HG03342 (cell line): Measurements from ENCODE around the gene MRPL55.

Source experiments
- ATAC-seq: cut with Tn5 transposase; IDR thresholded peaks from one replicate; pipeline ENCODE4 v1.9.1; 2021; ENCODE audit warnings: mild to moderate bottlenecking, moderate library complexity; ENCODE audit not compliant: unreplicated experiment

Gene MRPL55

DNA sequence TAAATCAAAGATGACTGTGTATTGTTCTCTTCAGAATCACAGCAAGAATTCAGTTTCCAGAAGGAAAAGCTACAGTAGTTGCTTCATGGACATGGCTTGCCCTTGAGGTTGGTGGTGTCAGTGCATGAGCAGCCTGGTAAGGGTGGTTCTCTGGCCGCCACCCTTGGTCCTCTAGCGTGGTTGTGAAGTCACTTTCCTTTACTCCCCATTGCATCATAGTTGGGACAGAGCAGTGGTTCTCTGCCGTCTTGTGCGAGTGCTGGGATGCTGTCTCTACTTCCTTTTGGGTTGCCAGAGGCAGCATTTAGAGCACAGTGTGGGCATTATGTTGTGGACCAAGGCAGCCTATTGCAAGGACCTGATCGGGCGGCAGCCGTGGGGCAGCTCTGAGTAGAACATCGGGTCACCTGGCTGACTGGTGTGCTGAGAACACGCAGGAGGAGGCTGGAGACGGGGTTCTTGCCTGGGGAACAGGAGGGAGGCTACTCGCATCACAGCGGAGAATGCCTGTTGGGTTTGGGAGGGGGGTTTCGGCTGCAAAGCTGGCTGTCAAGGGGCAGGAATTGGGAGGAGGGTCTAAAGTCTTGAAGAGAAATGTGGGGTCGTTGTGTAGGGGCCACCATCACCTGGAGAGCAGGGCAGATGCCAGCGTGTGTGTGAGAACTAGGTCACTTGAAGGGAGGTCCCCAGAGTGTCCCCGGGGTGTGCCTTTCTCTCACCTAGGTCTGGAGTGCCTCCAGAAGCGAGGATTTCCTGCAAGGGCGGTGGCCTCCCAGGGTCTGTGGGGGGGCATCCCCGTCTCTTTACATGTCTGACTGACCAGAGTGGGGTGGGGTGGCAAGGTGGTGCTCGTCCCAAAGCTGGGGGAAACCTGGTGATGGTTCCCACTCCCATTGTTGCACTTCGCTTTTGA lies 20.3 kb downstream of the MRPL55 start:
- ATAC-seq = no peak

DNA sequence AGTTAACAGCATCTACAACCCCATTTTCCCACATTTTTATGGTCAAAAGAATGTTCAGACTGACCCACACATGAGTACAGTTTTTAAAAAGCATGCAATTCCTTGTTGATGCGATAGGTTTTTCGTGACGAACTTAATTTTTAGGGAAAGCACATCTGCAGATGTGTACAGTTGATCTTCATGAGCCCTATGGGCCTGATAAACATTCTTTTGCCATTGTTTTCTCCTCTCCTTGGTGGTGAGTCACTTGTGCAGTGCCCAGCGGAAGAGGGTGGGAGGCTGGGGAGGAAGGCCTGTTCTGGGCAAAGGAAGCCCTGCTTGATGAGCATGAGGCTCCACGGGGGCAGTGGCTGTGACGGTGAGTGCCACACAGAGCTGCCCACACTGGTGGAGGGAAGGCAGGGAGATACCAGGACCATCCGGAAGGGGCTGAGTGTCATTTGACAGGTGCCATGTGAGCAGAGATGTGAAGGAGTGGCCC lies 21.3 kb downstream of the MRPL55 start:
- no peak for ATAC-seq

DNA sequence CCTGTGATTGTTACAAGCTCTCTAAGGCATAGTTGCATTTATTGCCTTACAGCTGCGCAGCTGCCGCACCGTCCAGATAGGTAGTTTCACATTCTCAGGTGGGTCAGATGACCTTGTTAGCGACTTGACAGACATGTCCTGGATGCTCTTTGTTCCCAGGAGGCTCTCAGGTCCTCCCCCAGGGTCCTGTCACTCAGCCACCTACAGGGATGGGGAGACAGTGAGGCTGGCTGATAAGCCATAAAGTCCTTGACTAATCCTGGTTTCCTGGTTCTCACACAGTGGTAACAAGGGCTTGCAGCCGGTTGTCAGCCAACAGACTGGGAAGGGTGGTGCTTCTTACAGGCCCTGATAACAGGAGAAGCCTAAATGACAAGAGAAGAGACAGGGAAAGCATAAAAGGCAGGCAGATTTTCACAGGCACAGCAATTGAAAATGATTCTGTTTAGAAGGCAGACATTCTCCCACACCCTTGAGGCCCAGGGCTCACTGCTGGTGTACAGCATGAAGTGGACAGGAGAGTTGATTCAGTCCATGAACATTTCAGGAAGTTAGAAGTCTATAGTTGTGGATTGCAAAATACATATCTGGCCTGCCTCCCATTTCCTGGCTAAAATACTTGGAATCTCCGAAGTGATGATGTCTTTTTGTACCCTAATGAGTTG lies 23.7 kb downstream of the MRPL55 start:
- no peak for ATAC-seq

DNA sequence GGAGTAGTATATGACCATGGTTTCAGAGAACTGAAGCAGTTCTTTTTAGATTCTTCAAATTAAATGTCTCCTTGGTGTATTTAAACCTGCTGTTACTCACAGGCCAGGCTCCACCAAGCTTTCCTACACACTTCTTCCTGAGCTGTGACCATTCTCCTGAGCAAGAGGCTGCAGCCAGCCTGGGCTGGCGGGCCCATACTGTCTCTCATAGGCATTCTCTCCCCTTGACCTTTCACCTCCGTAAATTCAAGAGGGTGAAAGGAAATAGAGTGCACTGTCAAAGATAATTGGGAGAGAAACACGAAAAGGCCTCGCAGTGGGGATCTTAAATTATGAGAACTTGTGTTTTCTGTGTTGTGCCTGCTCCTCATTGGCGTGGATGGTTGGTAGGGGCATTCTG lies 24.3 kb downstream of the MRPL55 start:
- no peak for ATAC-seq

DNA sequence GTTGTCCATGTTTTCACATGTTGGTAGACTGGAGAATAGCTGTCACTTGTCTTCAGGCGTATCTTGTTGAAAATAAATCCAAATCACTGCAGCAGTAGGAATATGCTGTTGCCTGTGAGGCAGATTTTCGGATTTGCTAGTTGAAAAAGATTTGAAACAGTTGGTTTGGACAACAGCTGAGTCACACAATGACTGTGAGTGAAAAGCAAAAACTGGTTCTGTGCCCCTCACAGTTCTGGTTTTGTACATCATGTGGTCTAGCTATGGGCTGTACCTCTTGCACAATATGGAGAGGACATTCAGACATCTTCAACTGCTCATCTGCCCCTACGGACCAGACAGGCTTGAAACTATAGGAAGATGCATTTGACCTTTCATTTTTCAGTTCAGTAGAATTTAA lies 24.8 kb downstream of the MRPL55 start:
- no peak for ATAC-seq

DNA sequence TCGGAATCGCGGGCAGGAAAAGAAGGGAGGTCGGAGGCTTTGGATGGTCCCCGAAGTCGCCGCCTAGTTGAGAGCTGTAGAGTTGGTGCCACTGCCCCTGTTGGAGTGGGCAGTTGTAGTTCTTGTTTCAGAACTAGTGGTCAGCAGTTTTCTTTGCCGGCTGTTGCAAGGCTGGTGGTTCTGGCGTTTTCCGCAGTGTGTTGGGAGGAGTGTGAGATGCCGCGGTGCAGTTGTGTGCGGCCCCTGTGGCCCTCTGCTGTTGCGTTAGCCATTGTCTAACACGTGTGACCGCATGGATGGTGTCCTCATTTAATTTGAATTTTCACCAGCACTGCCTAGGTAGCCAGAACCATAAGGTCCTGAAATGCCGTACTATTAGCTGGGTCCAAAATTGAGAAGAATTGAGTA lies 25.2 kb downstream of the MRPL55 start:
- ATAC-seq = no peak

DNA sequence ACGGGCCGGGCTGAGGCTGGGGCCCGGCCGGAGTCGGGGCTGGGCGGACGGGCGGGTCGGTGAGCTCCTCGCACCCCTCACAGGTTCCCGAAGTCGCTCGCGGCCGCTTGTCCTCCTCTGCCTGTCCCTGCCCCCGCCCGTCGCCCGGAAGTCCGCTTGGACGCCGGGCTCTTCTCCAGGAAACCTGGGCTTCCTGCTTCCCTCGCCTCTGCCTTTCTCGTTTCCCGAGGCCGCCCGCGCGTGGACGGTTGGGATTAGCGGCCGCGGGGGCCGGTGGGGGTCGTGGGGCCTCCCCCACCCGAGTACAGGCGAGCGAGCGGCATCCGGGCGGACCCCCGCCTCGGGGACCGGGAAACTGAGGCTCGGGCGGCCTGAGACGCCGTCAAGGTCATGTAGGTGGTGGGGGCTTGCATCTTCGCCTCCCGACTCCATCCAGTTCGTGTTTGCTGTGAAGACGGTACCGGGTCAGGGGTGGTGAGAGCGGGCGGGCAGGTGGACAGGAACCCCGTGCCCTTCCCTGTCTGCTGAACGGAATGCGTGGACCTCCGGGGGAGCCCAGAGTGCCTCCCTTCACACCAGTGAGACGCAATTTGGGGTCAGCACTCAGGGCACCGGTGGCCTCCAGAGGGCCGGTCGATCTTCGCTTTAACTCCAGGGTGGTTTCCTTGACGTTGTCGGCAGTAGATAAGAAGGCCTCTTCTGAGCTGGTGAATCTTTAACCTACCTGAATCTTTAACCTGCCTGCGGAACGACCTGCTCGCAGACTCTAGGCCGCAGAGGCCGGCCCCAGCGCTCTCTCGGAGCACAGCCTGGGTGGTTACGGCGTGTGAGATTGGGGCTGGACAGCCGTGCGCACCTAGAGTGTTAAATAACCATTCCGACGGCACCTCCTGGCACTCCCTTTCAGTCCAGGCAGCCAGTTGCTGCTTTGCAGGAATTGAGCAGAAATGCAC lies 25.9 kb downstream of the MRPL55 start:
- peak; percentile 18 for ATAC-seq

DNA sequence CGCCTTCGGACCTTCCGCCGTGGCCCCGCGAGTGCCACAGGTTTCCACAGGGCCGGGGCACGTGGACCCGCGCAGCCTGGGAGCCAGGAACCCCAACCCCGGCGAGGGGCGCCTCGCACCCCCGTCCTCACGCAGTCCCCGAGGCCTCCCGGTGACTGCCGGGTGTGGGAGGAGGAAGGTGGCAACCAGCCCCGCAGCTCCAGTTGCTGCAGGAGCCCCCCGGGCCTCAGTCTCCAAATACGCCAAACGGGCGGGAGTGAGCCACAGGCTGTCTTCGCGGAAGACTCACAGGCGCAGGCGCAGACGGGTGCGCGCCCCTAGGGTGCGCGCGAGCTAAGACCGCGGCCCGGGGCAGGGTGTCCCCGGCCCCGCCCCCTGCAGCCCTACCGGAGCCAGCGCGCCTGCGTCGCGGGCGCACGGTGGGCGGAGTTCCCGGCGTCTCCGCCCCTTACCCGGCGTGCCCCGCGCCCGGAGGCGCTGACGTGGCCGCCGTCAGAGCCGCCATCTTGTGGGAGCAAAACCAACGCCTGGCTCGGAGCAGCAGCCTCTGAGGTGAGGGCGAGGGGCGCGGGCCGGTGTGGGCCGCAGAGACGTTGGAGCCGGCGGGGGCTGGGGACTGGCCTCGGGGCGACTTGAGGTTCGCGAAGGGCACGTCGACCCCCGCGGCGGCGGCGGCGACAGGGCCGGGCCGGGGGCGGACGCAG lies 26.7 kb downstream of the MRPL55 start, which contains the start of gene ARF1:
TSS of gene ARF1 (plus strand) at position 495 of the 704 bp plus-strand sequence. CDS start 14,407 bp downstream, outside the sequence.
- peak; percentile 73 for ATAC-seq

DNA sequence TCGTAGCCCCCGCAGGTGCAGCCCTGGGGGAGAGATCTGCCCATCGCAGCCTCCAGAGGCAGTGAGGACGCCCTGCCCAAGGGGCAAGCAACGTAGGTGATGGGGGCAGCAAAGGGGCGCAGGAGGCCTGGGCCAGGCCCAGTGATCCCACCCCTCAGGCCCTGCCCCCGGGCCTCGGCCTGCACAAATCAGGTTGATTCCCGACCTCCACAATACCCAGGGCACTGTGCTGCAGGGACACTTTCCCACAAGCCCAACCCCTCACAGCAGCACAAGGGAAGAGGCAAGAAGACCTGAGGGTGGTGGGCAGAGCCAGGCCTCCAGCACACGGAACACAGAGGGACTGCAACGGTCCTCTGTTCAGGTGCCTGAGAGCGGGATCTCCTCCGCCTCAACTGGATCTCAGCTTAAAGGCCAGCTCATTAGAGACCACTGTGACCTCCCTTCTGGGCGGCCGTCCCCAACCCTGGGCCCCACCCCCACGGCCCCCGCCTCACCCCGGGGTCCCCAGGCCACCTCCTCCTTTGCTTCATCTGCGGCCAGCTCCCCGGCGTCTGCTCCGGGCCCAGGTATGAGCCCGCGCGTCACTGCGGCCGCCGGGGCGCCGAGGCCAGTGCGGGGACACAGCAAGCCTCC lies 27.4 kb downstream of the MRPL55 start:
- peak; percentile 11 for ATAC-seq

DNA sequence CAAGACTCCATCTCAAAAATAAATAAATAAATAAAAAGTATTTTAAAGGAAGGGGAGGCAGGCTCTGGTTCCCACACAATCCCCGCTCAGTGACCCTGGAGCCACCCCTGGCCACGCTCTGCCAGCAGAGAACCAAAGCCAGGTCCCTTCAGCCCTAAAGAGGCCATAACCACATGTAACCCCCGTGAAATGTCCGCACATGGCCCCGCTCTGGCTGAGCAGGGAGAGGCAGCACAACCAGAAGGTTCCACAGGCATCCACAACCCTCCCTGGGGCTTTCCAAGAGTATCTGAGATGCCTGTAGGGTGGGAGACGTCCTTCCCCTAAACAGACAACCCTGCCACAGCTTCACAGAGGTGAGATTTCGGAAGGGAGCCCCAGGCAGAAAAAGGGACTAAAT lies 28.0 kb downstream of the MRPL55 start:
- no peak for ATAC-seq

DNA sequence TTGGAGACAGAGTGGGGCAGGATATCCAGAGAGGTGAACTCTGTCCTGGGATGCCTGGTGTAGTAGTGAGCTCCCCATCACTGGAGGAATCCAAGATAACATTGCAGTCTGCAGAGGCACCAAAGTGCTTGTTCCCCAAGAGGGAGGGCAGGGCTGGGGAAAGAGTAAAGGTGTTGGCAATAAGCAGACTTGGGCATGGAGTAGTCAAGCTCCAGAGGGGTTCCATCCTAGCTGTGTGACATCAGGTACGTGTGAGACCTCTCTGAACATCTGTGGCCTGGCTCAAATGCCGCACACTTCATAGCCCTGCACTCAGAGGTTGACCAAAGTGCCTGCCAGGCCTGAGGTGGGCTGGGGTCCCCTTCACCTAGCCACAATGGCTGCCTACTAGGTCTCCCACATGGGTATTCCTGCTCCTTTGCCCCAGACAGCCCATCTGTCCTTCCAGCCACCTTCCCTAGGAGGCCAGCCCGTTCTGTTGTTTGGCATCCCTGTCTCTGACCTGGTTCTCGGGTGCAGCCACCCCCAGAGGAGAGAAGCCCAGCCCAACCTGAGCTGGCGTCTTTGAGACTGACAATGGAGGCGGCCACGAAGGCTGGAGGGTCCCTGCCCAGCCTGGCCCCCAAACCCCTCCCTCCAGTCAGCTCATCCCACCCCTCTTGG lies 29.4 kb downstream of the MRPL55 start:
- ATAC-seq = no peak

DNA sequence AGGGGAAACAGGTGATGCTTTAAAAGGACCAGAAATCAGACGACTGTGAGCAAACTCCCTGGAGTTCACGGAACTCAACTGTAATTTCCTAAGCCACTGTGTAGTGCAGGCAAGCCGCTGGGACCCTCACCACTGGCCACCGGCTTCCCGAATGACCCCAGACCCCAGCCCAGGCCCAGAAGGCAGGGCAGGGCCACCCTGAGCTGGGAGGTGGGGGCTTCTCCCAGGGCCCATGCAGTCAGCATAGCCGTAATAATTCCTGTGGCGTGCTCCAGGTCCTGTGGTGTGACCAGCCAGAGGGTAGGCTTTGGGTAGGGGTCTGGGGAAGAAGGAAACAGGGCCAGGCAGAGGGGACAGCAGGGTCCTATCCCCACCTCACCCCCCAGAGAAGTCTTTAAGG lies 30.1 kb downstream of the MRPL55 start:
- no peak for ATAC-seq

DNA sequence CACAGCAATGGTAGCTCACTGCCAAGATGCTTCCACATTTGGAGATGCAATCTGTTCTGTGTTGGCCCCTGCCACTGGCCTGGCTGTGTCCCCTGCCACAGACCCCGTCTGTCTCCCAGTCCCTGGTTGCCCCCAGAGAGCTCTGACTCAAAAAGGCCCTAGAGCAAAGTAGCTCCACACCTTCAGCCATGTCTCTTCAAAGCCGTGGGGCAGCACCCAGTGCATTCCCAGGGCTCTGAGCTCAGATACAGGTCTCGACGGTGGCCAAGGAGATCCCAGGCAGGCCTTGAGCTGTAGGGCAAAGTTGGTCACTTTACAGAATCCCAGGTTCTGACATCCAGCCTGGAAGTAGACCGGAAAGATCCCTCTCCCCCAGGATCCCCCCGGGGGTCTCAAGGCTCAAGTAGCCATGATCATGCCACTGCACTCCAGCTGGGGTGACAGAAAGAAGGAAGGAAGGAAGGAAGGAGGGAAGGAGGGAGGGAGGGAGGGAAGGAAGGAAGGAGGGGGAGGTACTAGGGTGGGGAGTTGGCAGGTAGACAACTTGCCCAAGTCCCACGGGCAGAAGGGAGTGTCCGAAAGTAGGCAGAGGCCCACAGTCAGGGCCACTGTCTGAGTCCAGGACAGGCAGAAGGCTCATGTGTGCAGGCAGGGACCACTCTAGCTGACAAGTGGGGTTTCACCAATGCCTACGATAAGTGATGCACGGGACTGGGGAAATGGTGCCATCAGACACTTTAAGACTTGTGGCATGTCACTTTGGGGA lies 31.4 kb downstream of the MRPL55 start:
- no peak for ATAC-seq

DNA sequence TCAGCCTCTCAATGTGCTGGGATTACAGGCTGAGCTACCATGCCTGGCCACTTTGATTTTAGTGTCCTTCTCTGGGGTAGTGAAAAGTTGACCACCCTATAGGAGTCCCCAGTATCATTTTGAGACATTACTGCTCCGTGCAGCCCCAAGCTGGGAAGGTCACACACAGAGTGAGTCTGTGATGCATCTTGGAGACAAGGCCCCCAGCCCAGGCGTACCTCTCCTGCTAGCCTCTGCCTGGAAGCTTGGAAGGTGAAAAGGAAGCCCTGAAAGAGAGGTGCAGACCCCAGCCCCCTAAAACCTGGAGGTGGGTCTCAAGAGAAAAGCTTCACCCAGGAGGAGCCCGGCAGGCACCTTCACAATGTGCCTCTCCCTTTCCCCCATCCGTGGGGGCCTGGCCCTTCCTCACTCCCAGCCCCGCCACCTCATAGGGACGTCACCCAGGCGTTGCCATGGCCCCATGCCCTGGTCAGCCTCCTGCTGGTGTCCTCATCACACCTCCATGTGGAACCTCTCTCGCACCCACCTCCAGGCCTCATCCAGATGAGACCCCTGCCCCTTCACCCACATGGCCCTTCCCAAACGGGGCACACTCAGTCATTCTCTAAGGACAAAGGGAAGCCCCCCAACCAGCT lies 32.2 kb downstream of the MRPL55 start:
- no peak for ATAC-seq

DNA sequence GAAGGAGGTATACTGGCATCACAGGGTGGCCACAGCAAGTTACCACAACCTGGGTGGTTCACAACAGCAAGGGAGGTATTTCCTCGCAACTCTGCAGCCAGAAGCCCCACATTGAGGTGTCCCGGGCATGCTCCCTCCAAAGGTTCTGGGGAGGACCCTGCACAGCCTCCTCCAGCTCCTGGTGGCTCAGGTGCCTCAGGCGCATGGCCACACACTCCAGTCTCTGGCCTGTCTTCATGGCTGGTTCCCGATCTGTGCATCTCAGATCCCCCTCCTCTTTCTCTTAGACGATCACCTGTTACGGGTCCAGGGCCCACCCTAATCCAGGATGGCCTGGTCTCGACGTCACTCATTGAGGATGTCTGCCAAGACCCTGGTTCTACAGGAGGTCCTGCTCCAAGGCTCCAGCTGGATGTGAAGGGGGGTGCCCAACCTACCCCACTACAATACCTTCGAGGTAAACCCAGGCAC lies 33.3 kb downstream of the MRPL55 start:
- ATAC-seq = no peak

DNA sequence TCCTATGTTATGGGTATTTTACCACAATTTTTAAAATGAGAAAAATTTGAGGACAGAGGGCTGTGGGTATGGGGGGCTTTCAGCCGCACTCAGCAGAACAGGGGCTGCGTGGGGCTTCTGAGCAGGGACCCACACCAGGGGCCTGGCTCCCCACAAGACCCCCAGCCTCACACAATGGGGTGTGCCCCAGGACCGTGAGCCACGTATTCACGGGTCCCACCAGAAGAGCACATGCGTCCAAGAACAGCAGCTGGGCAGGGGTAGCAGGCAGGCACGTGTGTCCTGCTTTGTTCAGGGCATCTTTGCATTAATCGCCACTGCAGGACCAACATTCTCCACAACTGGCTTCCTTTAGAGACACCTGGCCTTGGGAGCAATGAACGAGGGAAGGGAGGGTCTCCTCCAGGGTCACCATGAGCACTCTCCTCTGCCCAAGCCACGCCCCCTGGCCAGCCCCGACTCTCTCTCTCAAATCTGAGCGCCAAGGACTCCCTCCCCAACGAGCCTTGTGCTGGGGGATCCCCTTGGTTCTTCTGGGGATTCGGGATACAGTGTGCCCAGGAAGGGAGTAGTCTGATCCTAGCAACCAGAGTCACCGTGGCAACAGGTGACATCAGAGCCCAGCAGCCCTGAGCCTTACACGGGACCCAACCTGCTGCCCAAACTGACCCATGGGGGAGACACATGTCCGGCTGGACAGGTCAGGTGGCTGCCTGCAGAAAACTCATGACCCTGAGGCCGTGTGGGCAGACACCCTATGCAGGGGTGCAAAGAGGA lies 34.0 kb downstream of the MRPL55 start:
- no peak for ATAC-seq

DNA sequence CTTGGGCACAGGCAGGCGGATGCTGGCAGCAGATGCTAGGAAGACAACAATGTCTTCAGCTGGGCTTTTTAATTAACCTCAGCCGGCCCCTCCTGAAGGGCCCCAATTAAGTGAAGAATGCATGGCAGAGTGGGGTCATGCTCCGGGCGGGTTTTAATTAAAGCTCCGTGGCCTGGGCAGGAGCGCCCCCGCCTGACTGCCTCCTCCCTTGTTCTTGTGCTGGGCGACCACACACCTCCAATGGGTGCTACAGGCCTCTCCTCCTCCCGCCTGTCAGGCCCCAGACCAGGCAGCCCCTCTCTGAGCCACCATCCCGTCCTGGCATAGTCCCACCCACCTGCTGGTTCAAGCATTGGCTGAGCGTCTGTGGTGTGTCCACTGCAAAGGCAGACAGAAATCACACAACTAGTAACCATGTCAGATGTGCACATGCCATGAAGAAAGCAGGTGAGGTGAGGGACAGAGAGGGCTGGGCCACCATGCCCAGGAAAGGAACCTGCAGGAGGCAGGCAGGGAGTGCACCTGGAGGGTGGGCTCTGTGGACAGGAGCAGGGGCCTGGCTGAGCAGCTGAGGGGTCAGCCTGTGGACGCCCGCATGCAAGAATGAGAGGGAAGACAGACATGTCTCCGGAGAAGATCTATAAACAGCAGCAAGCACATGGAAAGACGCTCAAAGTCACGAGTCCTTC lies 35.1 kb downstream of the MRPL55 start:
- ATAC-seq = no peak
